K562 (cell line): ENCODE results near the gene TCEA3.

Experiments used
- FOSL1 ChIP-seq: fragments of 200-800 bp; sonication (Bioruptor generic); conservative IDR thresholded peaks from 2 replicates; pipeline ENCODE4 v1.6.1; 2016; ENCODE audit warnings: missing genetic modification characterization, missing compliant biosample characterization
- POLR2A ChIP-seq: fragments of 450-650 bp; conservative IDR thresholded peaks from 2 replicates; pipeline ENCODE4 v1.6.1; 2016
- TF ChIP-seq, protein P1 (sequence below), 3 experiments: IDR thresholded peaks in 2 of 3; conservative IDR thresholded peaks in 1 of 3; 2 replicates each; pipeline ENCODE4 v1.5.1; 2011 to 2012; ENCODE audit warnings: low read length in 3 of 3, mild to moderate bottlenecking in 3 of 3, control low read depth in 2 of 3, improper control_type of control experiment in 1 of 3, inconsistent platforms in 1 of 3, low read depth in 1 of 3, mixed read lengths in 1 of 3, moderate library complexity in 1 of 3; ENCODE audit not compliant: insufficient read depth in 2 of 3
- TF ChIP-seq, protein P2 (sequence below): sonication (generic); formaldehyde crosslinking; IDR thresholded peaks from 2 replicates; pipeline ENCODE4 v1.8.1; 2022; ENCODE audit warnings: missing genetic modification reagents
- TF ChIP-seq, protein P3 (sequence below), 2 experiments: IDR thresholded peaks in 1 of 2; conservative IDR thresholded peaks in 1 of 2; 2 replicates each; pipeline ENCODE4 v1.6.1; 2016; ENCODE audit warnings: low read depth in 2 of 2, mild to moderate bottlenecking in 1 of 2, missing compliant biosample characterization in 1 of 2, missing genetic modification characterization in 1 of 2, moderate library complexity in 1 of 2
- TF ChIP-seq, protein P4 (sequence below): sonication (generic); formaldehyde crosslinking; IDR thresholded peaks from 2 replicates; pipeline ENCODE4 v1.9.0; 2022; ENCODE audit warnings: mild to moderate bottlenecking, missing genetic modification reagents

DNA sequence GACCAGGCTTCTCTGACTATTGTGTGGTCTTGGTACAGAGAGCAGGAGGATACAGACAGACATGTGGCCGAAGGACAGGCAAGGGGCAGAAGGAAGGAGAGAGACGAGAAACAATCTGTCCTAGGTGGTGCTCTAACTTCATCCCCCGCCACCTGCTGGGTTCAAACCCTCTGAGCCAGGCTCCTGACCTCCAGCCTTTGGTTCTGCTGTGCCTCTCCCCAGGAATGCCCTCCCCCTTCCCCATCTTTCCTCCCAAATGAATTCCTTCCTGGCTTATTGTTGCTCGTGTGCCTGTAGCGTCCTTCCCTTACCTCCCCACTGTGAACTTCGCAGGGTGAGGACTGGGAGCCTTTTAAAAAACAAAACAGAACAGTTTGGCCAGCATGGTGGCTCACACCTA lies 5.4 kb downstream of the TCEA3 start:
- TF ChIP-seq, protein P1, sequence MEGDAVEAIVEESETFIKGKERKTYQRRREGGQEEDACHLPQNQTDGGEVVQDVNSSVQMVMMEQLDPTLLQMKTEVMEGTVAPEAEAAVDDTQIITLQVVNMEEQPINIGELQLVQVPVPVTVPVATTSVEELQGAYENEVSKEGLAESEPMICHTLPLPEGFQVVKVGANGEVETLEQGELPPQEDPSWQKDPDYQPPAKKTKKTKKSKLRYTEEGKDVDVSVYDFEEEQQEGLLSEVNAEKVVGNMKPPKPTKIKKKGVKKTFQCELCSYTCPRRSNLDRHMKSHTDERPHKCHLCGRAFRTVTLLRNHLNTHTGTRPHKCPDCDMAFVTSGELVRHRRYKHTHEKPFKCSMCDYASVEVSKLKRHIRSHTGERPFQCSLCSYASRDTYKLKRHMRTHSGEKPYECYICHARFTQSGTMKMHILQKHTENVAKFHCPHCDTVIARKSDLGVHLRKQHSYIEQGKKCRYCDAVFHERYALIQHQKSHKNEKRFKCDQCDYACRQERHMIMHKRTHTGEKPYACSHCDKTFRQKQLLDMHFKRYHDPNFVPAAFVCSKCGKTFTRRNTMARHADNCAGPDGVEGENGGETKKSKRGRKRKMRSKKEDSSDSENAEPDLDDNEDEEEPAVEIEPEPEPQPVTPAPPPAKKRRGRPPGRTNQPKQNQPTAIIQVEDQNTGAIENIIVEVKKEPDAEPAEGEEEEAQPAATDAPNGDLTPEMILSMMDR (IDR thresholded peaks at IDR 0.05 in 2 of 3, conservative IDR thresholded peaks at IDR 0.05 in 1 of 3; ENCODE audit: insufficient read depth in 2 of 3, low read depth in 1 of 3, low read length in 3 of 3): no peak
- TF ChIP-seq POLR2A: no peak
- TF ChIP-seq, protein P2, sequence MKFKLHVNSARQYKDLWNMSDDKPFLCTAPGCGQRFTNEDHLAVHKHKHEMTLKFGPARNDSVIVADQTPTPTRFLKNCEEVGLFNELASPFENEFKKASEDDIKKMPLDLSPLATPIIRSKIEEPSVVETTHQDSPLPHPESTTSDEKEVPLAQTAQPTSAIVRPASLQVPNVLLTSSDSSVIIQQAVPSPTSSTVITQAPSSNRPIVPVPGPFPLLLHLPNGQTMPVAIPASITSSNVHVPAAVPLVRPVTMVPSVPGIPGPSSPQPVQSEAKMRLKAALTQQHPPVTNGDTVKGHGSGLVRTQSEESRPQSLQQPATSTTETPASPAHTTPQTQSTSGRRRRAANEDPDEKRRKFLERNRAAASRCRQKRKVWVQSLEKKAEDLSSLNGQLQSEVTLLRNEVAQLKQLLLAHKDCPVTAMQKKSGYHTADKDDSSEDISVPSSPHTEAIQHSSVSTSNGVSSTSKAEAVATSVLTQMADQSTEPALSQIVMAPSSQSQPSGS (CRISPR knock-in tag): no peak
- TF ChIP-seq, protein P3, sequence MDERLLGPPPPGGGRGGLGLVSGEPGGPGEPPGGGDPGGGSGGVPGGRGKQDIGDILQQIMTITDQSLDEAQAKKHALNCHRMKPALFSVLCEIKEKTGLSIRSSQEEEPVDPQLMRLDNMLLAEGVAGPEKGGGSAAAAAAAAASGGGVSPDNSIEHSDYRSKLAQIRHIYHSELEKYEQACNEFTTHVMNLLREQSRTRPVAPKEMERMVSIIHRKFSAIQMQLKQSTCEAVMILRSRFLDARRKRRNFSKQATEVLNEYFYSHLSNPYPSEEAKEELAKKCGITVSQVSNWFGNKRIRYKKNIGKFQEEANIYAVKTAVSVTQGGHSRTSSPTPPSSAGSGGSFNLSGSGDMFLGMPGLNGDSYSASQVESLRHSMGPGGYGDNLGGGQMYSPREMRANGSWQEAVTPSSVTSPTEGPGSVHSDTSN (CRISPR knock-in tag; IDR thresholded peaks at IDR 0.05; ENCODE audit: low read depth): no peak
- TF ChIP-seq, protein P3 (tag; conservative IDR thresholded peaks at IDR 0.05; ENCODE audit: low read depth): no peak
- TF ChIP-seq, protein P4, sequence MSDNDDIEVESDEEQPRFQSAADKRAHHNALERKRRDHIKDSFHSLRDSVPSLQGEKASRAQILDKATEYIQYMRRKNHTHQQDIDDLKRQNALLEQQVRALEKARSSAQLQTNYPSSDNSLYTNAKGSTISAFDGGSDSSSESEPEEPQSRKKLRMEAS (CRISPR knock-in tag): no peak
- no peak for TF ChIP-seq FOSL1 (tag)
